ENCODE data around the gene ALX4.

ALX4 gene

DNA sequence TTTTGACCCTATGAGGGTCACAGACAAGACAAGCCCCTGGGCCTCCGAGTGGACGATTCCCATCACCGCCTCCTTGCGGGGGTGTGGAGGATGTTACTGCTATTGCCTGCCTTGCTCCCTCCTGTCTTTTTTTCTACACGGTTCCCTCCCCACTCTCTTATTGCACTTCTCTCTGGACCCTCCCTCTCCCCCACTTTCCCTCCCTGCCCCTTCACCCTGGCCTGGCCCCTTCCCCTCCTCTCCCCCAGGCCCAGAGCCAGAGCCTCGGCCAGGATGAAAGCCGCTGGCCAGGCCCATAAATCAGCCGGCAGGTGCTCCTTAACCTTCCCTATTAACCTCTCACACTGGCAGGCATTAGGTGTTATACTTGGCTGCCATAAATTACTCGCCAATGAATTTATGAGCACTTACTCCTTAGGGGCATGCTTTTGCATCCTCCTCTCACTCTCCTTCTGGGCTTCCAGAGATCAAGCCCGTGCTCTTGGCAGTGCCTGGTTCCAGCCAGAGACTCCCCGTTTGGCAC lies 18.3 kb upstream of the ALX4 start:
- H3K79me1 ChIP-seq (ENCODE audit: low read length): no peaks in the 10 kb centered on the region
- no peak overlapping the region for H3K4me3 ChIP-seq (ENCODE audit: low read length)
- no peak for DNase-seq
- no peak overlapping the region for H4K8ac ChIP-seq (ENCODE audit: low read depth, low read length)
- no peak overlapping the region for H2AK5ac ChIP-seq (ENCODE audit: low read length)
- no CpG with 5 or more reads among the region's 11 CpGs for WGBS (ENCODE audit: extremely low coverage, insufficient coverage, low lambda C conversion rate)
- H3K79me2 ChIP-seq (ENCODE audit: control insufficient read depth, insufficient read depth, low read length): no peaks in the 10 kb centered on the region
- no peak overlapping the region for H3K23ac ChIP-seq (ENCODE audit: low read length)
- H3K4me1 ChIP-seq (ENCODE audit: control insufficient read depth, low read depth, low read length): no peaks in the 10 kb centered on the region
- no peak overlapping the region for H3K9ac ChIP-seq (ENCODE audit: low read length)
- H3K27ac ChIP-seq (ENCODE audit: low read depth, low read length): no peak overlapping the region
- H2BK15ac ChIP-seq (replicated peaks; ENCODE audit: low read depth): no peak overlapping the region
- peaks cover 37% of the 10 kb centered on the region for H3K27me3 ChIP-seq (ENCODE audit: insufficient read depth, low read length, poor library complexity)
- no peak overlapping the region for H2BK120ac ChIP-seq (ENCODE audit: low read depth, low read length)
- H4K5ac ChIP-seq (ENCODE audit: low read length): no peak overlapping the region
- no peaks in the 10 kb centered on the region for H3K36me3 ChIP-seq (ENCODE audit: control insufficient read depth, insufficient read depth, low read length)
- H2BK5ac ChIP-seq (ENCODE audit: low read length): no peak overlapping the region
- H3K56ac ChIP-seq (ENCODE audit: low read length): no peak overlapping the region
- H3K18ac ChIP-seq (ENCODE audit: low read length): no peak overlapping the region
- H3K4me2 ChIP-seq (ENCODE audit: low read length): no peak overlapping the region
- no peak overlapping the region for H3K4ac ChIP-seq (ENCODE audit: low read depth, low read length)

DNA sequence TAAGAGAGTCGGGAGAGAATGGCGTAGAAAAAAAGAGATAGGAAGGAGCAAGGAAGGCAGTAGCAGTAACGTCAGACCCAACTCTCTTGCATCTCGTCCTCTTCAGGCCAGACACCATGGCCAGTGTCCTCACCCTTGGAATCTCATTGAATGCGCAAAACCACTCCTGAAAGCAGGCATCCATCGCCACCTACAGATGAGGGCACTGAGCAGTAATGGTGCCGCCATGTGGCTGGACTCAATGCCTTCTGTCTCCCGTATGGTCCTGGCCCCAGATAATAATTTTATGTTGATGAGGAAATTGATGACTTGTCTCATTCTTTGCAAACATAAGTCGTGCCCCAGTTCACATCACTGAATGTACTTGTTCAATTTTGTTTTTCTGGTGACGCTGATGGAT lies 17.8 kb upstream of the ALX4 start:
- H3K9ac ChIP-seq (ENCODE audit: low read length): no peak overlapping the region
- H3K79me1 ChIP-seq (ENCODE audit: low read length): no peaks in the 10 kb centered on the region
- DNase-seq: no peak
- H2BK120ac ChIP-seq (ENCODE audit: low read depth, low read length): no peak overlapping the region
- H3K18ac ChIP-seq (ENCODE audit: low read length): no peak overlapping the region
- H3K56ac ChIP-seq (ENCODE audit: low read length): no peak overlapping the region
- H3K27ac ChIP-seq (ENCODE audit: low read depth, low read length): no peak overlapping the region
- no peaks in the 10 kb centered on the region for H3K79me2 ChIP-seq (ENCODE audit: control insufficient read depth, insufficient read depth, low read length)
- no peak overlapping the region for H3K4me3 ChIP-seq (ENCODE audit: low read length)
- no peak overlapping the region for H4K5ac ChIP-seq (ENCODE audit: low read length)
- no peak overlapping the region for H4K8ac ChIP-seq (ENCODE audit: low read depth, low read length)
- no peak overlapping the region for H3K4ac ChIP-seq (ENCODE audit: low read depth, low read length)
- peaks cover 41% of the 10 kb centered on the region for H3K27me3 ChIP-seq (ENCODE audit: insufficient read depth, low read length, poor library complexity)
- H2BK5ac ChIP-seq (ENCODE audit: low read length): no peak overlapping the region
- no peaks in the 10 kb centered on the region for H3K4me1 ChIP-seq (ENCODE audit: control insufficient read depth, low read depth, low read length)
- no peak overlapping the region for H2BK15ac ChIP-seq (replicated peaks; ENCODE audit: low read depth)
- no peak overlapping the region for H2AK5ac ChIP-seq (ENCODE audit: low read length)
- no peak overlapping the region for H3K23ac ChIP-seq (ENCODE audit: low read length)
- WGBS (ENCODE audit: extremely low coverage, insufficient coverage, low lambda C conversion rate): no CpG with 5 or more reads among the region's 10 CpGs
- no peaks in the 10 kb centered on the region for H3K36me3 ChIP-seq (ENCODE audit: control insufficient read depth, insufficient read depth, low read length)
- no peak overlapping the region for H3K4me2 ChIP-seq (ENCODE audit: low read length)

DNA sequence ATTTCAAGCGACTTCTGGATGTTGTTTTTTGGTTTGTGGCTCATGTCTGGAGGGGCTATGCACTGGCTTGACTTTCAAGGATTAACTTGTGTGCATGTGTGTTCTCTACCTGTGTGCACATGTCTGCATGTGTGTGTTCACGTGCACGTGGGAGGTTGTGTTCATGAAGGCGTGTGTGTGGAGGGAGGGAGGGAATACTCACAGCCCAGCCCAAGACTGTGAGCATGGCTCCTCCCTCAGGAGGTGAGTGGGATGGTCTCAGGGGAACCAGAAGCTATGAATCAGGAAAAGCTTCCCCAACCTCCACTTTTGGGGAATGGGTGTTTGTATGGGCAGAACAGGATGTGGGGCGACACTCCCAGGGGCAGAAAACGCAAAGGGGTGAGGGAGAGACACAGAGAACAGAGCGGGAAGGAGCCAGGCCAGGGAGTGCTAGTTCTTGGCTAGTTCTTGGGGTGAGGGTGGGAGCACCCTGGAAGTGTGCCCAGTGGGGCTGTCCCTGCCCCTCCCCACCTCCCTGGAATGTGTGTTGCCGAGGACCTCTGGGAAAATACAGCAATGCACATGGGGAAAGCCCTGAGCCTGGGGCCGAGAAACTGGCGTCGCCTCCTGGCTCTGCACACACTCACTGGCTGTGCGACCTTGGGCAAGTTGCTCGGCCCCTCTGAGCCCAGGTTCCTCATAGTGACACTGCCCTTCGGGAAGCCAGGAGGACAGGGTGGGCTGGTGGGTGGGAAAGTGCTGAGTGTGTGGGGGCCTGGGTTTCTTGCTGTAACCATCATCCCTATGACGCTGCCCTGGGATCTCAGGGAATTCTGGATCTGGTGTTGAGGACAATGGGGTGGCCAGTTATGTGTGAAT lies 16.9 kb upstream of the ALX4 start:
- no peak overlapping the region for H2AK5ac ChIP-seq (ENCODE audit: low read length)
- H2BK5ac ChIP-seq (ENCODE audit: low read length): no peak overlapping the region
- H3K27me3 ChIP-seq (ENCODE audit: insufficient read depth, low read length, poor library complexity): peaks cover 48% of the 10 kb centered on the region
- no peak overlapping the region for H3K23ac ChIP-seq (ENCODE audit: low read length)
- H4K8ac ChIP-seq (ENCODE audit: low read depth, low read length): no peak overlapping the region
- no peaks in the 10 kb centered on the region for H3K79me1 ChIP-seq (ENCODE audit: low read length)
- H3K4me1 ChIP-seq (ENCODE audit: control insufficient read depth, low read depth, low read length): no peaks in the 10 kb centered on the region
- DNase-seq: no peak
- H3K27ac ChIP-seq (ENCODE audit: low read depth, low read length): no peak overlapping the region
- no peaks in the 10 kb centered on the region for H3K79me2 ChIP-seq (ENCODE audit: control insufficient read depth, insufficient read depth, low read length)
- no peak overlapping the region for H3K9ac ChIP-seq (ENCODE audit: low read length)
- H3K4me3 ChIP-seq (ENCODE audit: low read length): no peak overlapping the region
- no peak overlapping the region for H2BK15ac ChIP-seq (replicated peaks; ENCODE audit: low read depth)
- H2BK120ac ChIP-seq (ENCODE audit: low read depth, low read length): no peak overlapping the region
- no peak overlapping the region for H4K5ac ChIP-seq (ENCODE audit: low read length)
- H3K18ac ChIP-seq (ENCODE audit: low read length): no peak overlapping the region
- no peak overlapping the region for H3K4ac ChIP-seq (ENCODE audit: low read depth, low read length)
- H3K4me2 ChIP-seq (ENCODE audit: low read length): no peak overlapping the region
- no peak overlapping the region for H3K56ac ChIP-seq (ENCODE audit: low read length)
- H3K36me3 ChIP-seq (ENCODE audit: control insufficient read depth, insufficient read depth, low read length): no peaks in the 10 kb centered on the region
- WGBS (ENCODE audit: extremely low coverage, insufficient coverage, low lambda C conversion rate): no CpG with 5 or more reads among the region's 15 CpGs

DNA sequence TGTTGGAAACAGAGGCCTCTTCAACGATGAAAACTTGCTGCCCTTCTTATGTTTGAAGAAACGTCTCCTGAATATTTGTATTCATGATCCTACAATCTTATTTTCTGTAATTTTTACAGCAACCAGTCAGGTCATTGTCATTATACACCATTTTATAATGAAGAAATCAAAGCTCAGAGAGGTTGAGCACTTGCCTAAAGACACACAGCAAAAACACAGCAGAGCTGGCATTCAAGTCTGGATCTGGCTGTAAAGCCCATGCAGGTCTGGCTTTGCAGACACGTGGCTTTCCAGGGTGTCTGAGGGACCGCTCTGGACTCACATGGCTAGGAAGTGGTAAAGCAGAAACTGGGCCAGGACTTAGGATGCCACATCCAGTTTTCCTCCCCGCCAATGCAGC lies 15.8 kb upstream of the ALX4 start:
- Histone ChIP-seq H3K27ac (ENCODE audit: low read depth, low read length) (no peak overlapping the region), H3K9ac (ENCODE audit: low read length) (no peak overlapping the region), H3K23ac (ENCODE audit: low read length) (no peak overlapping the region), H2BK120ac (ENCODE audit: low read depth, low read length) (no peak overlapping the region), H2BK15ac (replicated peaks; ENCODE audit: low read depth) (no peak overlapping the region), H3K79me2 (ENCODE audit: control insufficient read depth, insufficient read depth, low read length) (no peaks in the 10 kb centered on the region), H3K4me2 (ENCODE audit: low read length) (no peak overlapping the region), H3K56ac (ENCODE audit: low read length) (no peak overlapping the region), H3K36me3 (ENCODE audit: control insufficient read depth, insufficient read depth, low read length) (no peaks in the 10 kb centered on the region), H3K4me3 (ENCODE audit: low read length) (no peak overlapping the region), H4K8ac (ENCODE audit: low read depth, low read length) (no peak overlapping the region), H3K4me1 (ENCODE audit: control insufficient read depth, low read depth, low read length) (no peaks in the 10 kb centered on the region), H3K4ac (ENCODE audit: low read depth, low read length) (no peak overlapping the region), H2AK5ac (ENCODE audit: low read length) (no peak overlapping the region), H4K5ac (ENCODE audit: low read length) (no peak overlapping the region), H3K79me1 (ENCODE audit: low read length) (no peaks in the 10 kb centered on the region), H3K27me3 (ENCODE audit: insufficient read depth, low read length, poor library complexity) (peaks cover 60% of the 10 kb centered on the region), H3K18ac (ENCODE audit: low read length) (no peak overlapping the region), H2BK5ac (ENCODE audit: low read length) (no peak overlapping the region)
- no CpG with 5 or more reads among the region's 5 CpGs for WGBS (ENCODE audit: extremely low coverage, insufficient coverage, low lambda C conversion rate)
- no peak for DNase-seq

DNA sequence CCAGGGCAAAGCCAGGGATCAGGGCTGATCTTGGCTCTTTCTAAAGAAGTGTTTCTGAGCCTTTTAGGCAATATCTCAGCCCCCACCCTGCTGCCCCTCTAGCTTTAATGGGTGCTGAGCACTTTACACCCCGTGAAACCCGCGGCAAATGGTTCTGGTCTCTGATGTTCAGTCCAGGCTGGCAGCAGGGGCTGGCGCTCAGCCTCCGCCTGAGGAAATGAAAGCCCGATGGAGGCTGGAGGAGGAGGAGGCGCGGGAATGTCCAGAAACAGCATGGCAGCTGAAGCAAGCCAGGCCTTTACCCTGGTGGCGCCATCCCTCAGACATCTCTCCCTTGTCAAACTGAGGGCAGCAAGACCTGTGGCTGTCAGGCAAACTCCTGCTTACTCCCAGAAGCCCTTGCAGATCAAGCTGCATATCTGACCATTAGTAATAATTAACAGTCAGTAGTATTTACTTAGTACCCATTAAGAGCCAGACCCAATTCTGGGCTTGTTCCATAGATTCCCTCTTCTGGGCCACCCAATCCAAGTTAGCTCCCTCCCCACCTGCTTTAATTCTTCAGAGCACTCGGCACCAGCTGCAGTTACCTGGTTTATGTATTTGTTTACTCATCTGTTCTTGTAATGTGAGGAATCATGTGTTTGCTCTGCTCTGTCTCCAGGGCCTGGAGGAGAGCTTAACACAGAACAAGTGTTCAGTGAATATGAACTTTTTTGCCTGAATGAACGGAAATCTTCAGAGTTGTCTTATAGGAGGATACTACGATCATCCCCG lies 15.0 kb upstream of the ALX4 start:
- no CpG with 5 or more reads among the region's 13 CpGs for WGBS (ENCODE audit: extremely low coverage, insufficient coverage, low lambda C conversion rate)
- Histone ChIP-seq H3K36me3 (ENCODE audit: control insufficient read depth, insufficient read depth, low read length) (no peaks in the 10 kb centered on the region), H2AK5ac (ENCODE audit: low read length) (no peak overlapping the region), H3K4me1 (ENCODE audit: control insufficient read depth, low read depth, low read length) (no peaks in the 10 kb centered on the region), H2BK5ac (ENCODE audit: low read length) (no peak overlapping the region), H3K27ac (ENCODE audit: low read depth, low read length) (no peak overlapping the region), H3K4ac (ENCODE audit: low read depth, low read length) (no peak overlapping the region), H3K79me2 (ENCODE audit: control insufficient read depth, insufficient read depth, low read length) (no peaks in the 10 kb centered on the region), H4K8ac (ENCODE audit: low read depth, low read length) (no peak overlapping the region), H3K27me3 (ENCODE audit: insufficient read depth, low read length, poor library complexity) (peaks cover 67% of the 10 kb centered on the region), H3K4me2 (ENCODE audit: low read length) (no peak overlapping the region), H3K79me1 (ENCODE audit: low read length) (no peaks in the 10 kb centered on the region), H3K9ac (ENCODE audit: low read length) (no peak overlapping the region), H3K23ac (ENCODE audit: low read length) (no peak overlapping the region), H2BK120ac (ENCODE audit: low read depth, low read length) (no peak overlapping the region), H3K56ac (ENCODE audit: low read length) (no peak overlapping the region), H3K18ac (ENCODE audit: low read length) (no peak overlapping the region), H3K4me3 (ENCODE audit: low read length) (no peak overlapping the region), H4K5ac (ENCODE audit: low read length) (no peak overlapping the region), H2BK15ac (replicated peaks; ENCODE audit: low read depth) (no peak overlapping the region)
- no peak for DNase-seq
